ENCODE measurements around the gene MTA3. TPM values are rescaled to one million over a fixed set of nuclear protein-coding genes. Genes with fewer than 3 reads are reported as not detected.

Gene MTA3
- 25.3 to 36.5 TPM (median 30.8 TPM) in 5 replicates for total RNA-seq (2022; extraction: Qiagen RNA extraction)

GRCh38 chr2:42568401-42569115, at the start of gene MTA3:
MTA3 (plus strand) TSS chr2:42568632; CDS start chr2:42568746, 114 bp downstream.

GRCh38 chr2:42764096-42764495, 195.7 kb downstream of the MTA3 start, which contains the start of gene OXER1:
OXER1 (minus strand) TSS chr2:42764135; CDS start chr2:42764062, 73 bp downstream.

GRCh38 chr2:42792583-42793333, 224.3 kb downstream of the MTA3 start, which contains the start of gene HAAO:
HAAO (minus strand) TSS chr2:42792583; CDS start chr2:42792536, 47 bp downstream.

Other genes with a start within 250 kb of the MTA3 start
- gene COX7A2L, start 207.4 kb upstream of the MTA3 start, total RNA-seq (2022; extraction: Qiagen RNA extraction) = 150 to 187 TPM (median 156 TPM) in 5 replicates
- gene KCNG3, start 74.7 kb upstream of the MTA3 start, total RNA-seq (2022; extraction: Qiagen RNA extraction) = 0.46 to 0.73 TPM (median 0.62 TPM) in 5 replicates
- gene OXER1, start 195.5 kb downstream of the MTA3 start, total RNA-seq (2022; extraction: Qiagen RNA extraction) = not detected in 5 replicates
- not detected in 5 replicates for gene HAAO, start 224.0 kb downstream of the MTA3 start, total RNA-seq (2022; extraction: Qiagen RNA extraction)